A673 (cell line): ENCODE data around the gene ALB.

Experiments used
- EZH2 ChIP-seq: fragments of 200-600 bp; sonication (generic); IDR thresholded peaks from 2 replicates; pipeline ENCODE4 v1.6.1; 2017; ENCODE audit warnings: borderline replicate concordance, low read depth, mild to moderate bottlenecking, mixed read lengths, antibody characterized with exemption, low read length; ENCODE audit not compliant: poor library complexity, severe bottlenecking
- TF ChIP-seq, protein P1 (sequence below): fragments of 300-800, 200-600 bp; sonication (generic); conservative IDR thresholded peaks from 2 replicates; pipeline ENCODE4 v1.5.1; 2017; ENCODE audit warnings: low read depth, mild to moderate bottlenecking, antibody characterized with exemption, low read length, moderate library complexity, mixed read lengths

GRCh38 chr4:73429826-73430587 is 25.9 kb downstream of the ALB start:
- TF ChIP-seq, protein P1, sequence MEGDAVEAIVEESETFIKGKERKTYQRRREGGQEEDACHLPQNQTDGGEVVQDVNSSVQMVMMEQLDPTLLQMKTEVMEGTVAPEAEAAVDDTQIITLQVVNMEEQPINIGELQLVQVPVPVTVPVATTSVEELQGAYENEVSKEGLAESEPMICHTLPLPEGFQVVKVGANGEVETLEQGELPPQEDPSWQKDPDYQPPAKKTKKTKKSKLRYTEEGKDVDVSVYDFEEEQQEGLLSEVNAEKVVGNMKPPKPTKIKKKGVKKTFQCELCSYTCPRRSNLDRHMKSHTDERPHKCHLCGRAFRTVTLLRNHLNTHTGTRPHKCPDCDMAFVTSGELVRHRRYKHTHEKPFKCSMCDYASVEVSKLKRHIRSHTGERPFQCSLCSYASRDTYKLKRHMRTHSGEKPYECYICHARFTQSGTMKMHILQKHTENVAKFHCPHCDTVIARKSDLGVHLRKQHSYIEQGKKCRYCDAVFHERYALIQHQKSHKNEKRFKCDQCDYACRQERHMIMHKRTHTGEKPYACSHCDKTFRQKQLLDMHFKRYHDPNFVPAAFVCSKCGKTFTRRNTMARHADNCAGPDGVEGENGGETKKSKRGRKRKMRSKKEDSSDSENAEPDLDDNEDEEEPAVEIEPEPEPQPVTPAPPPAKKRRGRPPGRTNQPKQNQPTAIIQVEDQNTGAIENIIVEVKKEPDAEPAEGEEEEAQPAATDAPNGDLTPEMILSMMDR, result no peak
- no peak for TF ChIP-seq EZH2
